Keratinocyte (primary cell): Measurements from ENCODE around the gene IL17REL. TPM values are rescaled to one million over a fixed set of nuclear protein-coding genes. Genes with fewer than 3 reads are reported as not detected.
A peak's percentile ranks its signal among the peaks of the same experiment; 100 is the strongest.
"Not testable (repeated sequence)": the region's sequence is repeated elsewhere in the genome, so short reads cannot be mapped to it uniquely, and the experiment has no call there.

ENCODE experiments used
- DNase-seq: peaks from one replicate; pipeline ENCODE4 v3.0.0-alpha.2; 2011; ENCODE audit warnings: low read depth, missing footprints, low spot score
- FAIRE-seq: peaks from 2 replicates; lab custom pipeline; 2011; peaks lifted over from hg19 to GRCh38; lab: Jason Lieb, UNC
- H2AFZ ChIP-seq: 2 replicates; pipeline ENCODE4 v1.6.0; 2012; ENCODE audit warnings: low read length, control low read depth, inconsistent platforms; ENCODE audit not compliant: control insufficient read depth
- H3K27ac ChIP-seq: 2 replicates; pipeline ENCODE4 v1.5.1; 2011; ENCODE audit warnings: low read length; ENCODE audit not compliant: control insufficient read depth, insufficient read depth
- H3K27me3 ChIP-seq: 3 replicates; pipeline ENCODE4 v1.6.0; 2011; ENCODE audit warnings: low read length; ENCODE audit not compliant: control insufficient read depth, insufficient read depth; ENCODE audit errors: extremely low read depth
- H3K36me3 ChIP-seq, 2 experiments: 2 replicates in 1 of 2; 3 replicates in 1 of 2; pipeline ENCODE4 v1.5.1; 2011; ENCODE audit warnings: low read length in 2 of 2, mild to moderate bottlenecking in 1 of 2; ENCODE audit not compliant: control insufficient read depth in 2 of 2, insufficient read depth in 2 of 2; ENCODE audit errors: extremely low read depth in 1 of 2
- H3K4me1 ChIP-seq: 3 replicates; pipeline ENCODE4 v1.5.1; 2011; ENCODE audit warnings: low read length; ENCODE audit not compliant: control insufficient read depth, insufficient read depth; ENCODE audit errors: extremely low read depth
- H3K4me2 ChIP-seq: 3 replicates; pipeline ENCODE4 v1.6.0; 2011; ENCODE audit warnings: low read depth, low read length; ENCODE audit not compliant: control insufficient read depth, insufficient read depth; ENCODE audit errors: extremely low read depth
- H3K4me3 ChIP-seq, 3 experiments: fragments of 200-600 bp in 1 of 3; sonication (generic) in 1 of 3; 2 replicates in 2 of 3; 3 replicates in 1 of 3; pipeline ENCODE4 v1.5.1; 2011 to 2016; ENCODE audit warnings: low read length in 3 of 3, mild to moderate bottlenecking in 3 of 3, control low read depth in 2 of 3, inconsistent platforms in 1 of 3, low read depth in 1 of 3, mixed read lengths in 1 of 3, mixed run types in 1 of 3, moderate library complexity in 1 of 3; ENCODE audit not compliant: control insufficient read depth in 2 of 3, insufficient read depth in 2 of 3; ENCODE audit errors: extremely low read depth in 1 of 3
- H3K79me2 ChIP-seq: 2 replicates; pipeline ENCODE4 v1.6.0; 2012; ENCODE audit warnings: low read length; ENCODE audit not compliant: control insufficient read depth, insufficient read depth
- H3K9ac ChIP-seq: 3 replicates; pipeline ENCODE4 v1.6.0; 2011; ENCODE audit warnings: low read length; ENCODE audit not compliant: control insufficient read depth, insufficient read depth; ENCODE audit errors: extremely low read depth
- H3K9me1 ChIP-seq: 3 replicates; pipeline ENCODE4 v1.6.0; 2011; ENCODE audit warnings: low read length; ENCODE audit not compliant: control insufficient read depth, insufficient read depth; ENCODE audit errors: extremely low read depth
- H3K9me3 ChIP-seq: 2 replicates; pipeline ENCODE4 v1.5.1; 2012; ENCODE audit warnings: low read depth, low read length; ENCODE audit not compliant: control insufficient read depth
- H4K20me1 ChIP-seq: 3 replicates; pipeline ENCODE4 v1.6.0; 2011; ENCODE audit warnings: low read length; ENCODE audit not compliant: control insufficient read depth, insufficient read depth; ENCODE audit errors: extremely low read depth
- EZH2 ChIP-seq: IDR thresholded peaks from one replicate; pipeline ENCODE4 v1.6.1; 2012; ENCODE audit warnings: inconsistent platforms, mild to moderate bottlenecking, low read length, moderate library complexity
- dilution Hi-C: fragments of 300-500 bp; cut with MboI; formaldehyde crosslinking; loops from one replicate; pipeline ENCODE4 v1.7.0; 2020; ENCODE audit warnings: low sequenced_read_pairs; ENCODE audit not compliant: extremely low pct_ligation_motif_present
- polyA plus RNA-seq, 5 experiments: library from polyadenylated mRNA; depleted of rRNA in 3 of 5; stranded (reverse) in 3 of 5; stranded (forward) in 1 of 5; unstranded in 1 of 5; fragments of >200 nt; gene quantifications; 1 replicate in 1 of 5; 2 replicates in 3 of 5; 3 replicates in 1 of 5; pipeline versions ENCODE4 v1.2.1 to v1.2.3, GENCODE V29; 2011 to 2012; ENCODE audit warnings: missing spikeins in 2 of 5, low read depth in 1 of 5, low replicate concordance in 1 of 5
- TF ChIP-seq, protein P1 (sequence below), 3 experiments: IDR thresholded peaks in 1 of 3; conservative IDR thresholded peaks in 1 of 3; optimal IDR thresholded peaks in 1 of 3; 2 replicates in 2 of 3; 3 replicates in 1 of 3; pipeline versions ENCODE3 to v1.5.1; 2011; ENCODE audit warnings: low read length in 3 of 3, mild to moderate bottlenecking in 3 of 3, moderate library complexity in 2 of 3, control low read depth in 1 of 3, inconsistent platforms in 1 of 3; ENCODE audit not compliant: insufficient read depth in 2 of 3; ENCODE audit errors: extremely low read depth in 1 of 3

Gene IL17REL
- polyA plus RNA-seq, 1 donor (not counting 4 experiments of a cell fraction or from before 2014, with no cell fraction given): not detected

DNA sequence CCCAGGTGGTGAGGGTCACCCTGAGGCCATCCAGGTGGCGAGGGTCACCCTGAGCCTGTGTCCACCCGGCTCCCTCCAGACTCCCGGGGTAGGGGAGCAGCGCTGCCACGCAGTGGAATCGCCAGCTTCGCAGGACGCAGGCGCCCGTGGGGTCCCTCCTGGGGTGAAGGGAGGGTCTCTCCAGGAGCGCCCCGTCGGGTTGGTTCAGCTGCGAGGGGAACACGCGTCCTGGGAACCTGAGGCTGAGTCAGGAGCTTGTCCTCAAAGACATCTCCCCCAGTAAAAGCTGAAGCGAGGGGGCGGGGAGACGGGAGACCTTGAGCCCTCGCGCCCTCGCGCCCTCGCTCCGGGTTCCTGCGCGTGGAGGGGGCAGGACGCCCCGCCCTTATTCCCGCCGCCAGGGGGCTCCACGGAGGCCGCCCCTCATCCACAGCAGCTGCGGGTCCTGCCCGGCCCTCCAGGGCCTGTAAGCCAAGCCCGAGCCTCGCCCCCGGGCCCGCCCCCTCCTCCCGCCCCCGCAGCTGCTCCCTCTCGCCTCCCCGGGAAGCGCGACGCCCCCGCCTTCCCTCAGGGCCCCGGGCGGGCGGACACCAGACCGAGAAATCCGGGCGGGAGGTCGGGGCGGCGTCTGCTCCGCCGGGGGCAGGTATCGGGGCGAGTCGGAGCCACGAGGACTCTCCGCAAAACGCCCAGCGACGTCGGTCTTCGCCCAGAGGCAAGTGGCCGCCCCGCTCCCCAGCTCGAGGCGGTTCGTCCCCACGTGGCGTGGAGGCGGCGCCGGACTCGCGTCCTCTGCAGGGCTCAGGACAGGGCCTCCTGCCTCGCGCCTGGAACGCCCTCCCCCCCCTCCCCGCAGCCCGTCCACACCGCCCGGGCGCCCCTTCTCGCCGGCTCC, 29.2 kb downstream of the IL17REL start:
- Histone ChIP-seq H3K4me2 (no peak overlapping the region), H3K36me3 (no peaks in the 10 kb centered on the region), H2AFZ (no peak overlapping the region), H3K4me1 (no peaks in the 10 kb centered on the region), H4K20me1 (no peaks in the 10 kb centered on the region), H3K27ac (no peak overlapping the region), H3K9me1 (no peaks in the 10 kb centered on the region), H3K9ac (no peak overlapping the region), H3K27me3 (peaks cover 26% of the 10 kb centered on the region), H3K79me2 (no peaks in the 10 kb centered on the region), H3K4me3 (no peak overlapping the region), H3K9me3 (no peaks in the 10 kb centered on the region)
- TF ChIP-seq EZH2: peak; percentile 66
- TF ChIP-seq, protein P1, sequence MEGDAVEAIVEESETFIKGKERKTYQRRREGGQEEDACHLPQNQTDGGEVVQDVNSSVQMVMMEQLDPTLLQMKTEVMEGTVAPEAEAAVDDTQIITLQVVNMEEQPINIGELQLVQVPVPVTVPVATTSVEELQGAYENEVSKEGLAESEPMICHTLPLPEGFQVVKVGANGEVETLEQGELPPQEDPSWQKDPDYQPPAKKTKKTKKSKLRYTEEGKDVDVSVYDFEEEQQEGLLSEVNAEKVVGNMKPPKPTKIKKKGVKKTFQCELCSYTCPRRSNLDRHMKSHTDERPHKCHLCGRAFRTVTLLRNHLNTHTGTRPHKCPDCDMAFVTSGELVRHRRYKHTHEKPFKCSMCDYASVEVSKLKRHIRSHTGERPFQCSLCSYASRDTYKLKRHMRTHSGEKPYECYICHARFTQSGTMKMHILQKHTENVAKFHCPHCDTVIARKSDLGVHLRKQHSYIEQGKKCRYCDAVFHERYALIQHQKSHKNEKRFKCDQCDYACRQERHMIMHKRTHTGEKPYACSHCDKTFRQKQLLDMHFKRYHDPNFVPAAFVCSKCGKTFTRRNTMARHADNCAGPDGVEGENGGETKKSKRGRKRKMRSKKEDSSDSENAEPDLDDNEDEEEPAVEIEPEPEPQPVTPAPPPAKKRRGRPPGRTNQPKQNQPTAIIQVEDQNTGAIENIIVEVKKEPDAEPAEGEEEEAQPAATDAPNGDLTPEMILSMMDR (optimal IDR thresholded peaks at IDR 0.05 in 1 of 3, IDR thresholded peaks at IDR 0.05 in 1 of 3, conservative IDR thresholded peaks at IDR 0.05 in 1 of 3; ENCODE audit: extremely low read depth in 1 of 3, insufficient read depth in 2 of 3, low read length in 3 of 3): peak in 2 of 3 experiments; percentile 22 to 38
- FAIRE-seq: no peak
- dilution Hi-C loops: no loop called here
- DNase-seq: no peak

- FAIRE-seq, H3K27ac ChIP-seq, dilution Hi-C loops: not testable (repeated sequence)
Measured at GRCh38 chr22:49981799-49982198, 30.8 kb downstream of the IL17REL start.

More at GRCh38 chr22:49981799-49982198, 30.8 kb downstream of the IL17REL start:
- H2AFZ ChIP-seq, H4K20me1 ChIP-seq, H3K9me1 ChIP-seq, H3K4me3 ChIP-seq, H3K4me2 ChIP-seq, H3K79me2 ChIP-seq, H3K9ac ChIP-seq, H3K4me1 ChIP-seq, H3K9me3 ChIP-seq, H3K36me3 ChIP-seq, DNase-seq: not testable (repeated sequence)
- peaks cover 26% of the 10 kb centered on the region for H3K27me3 ChIP-seq
